MCF 10A (cell line): Measurements from ENCODE around the gene ADGRL3. TPM values are rescaled to one million over a fixed set of nuclear protein-coding genes. Genes with fewer than 3 reads are reported as not detected.

ENCODE experiments used
- BruUV-seq: library from RNA; stranded (reverse); fragments of 400-500 nt; replicated peaks from 2 replicates; lab custom pipeline; 2021; lab: Mats Ljungman, UMichigan
- CTCF ChIA-PET: fragments of 300-600 bp; sonication (Branson Sonifier 250); formaldehyde crosslinking; extraction: SDS; loops from one replicate; lab custom pipeline; 2021; ENCODE audit warnings: antibody characterized with exemption, inconsistent platforms; lab: Yijun Ruan, JAX
- POLR2A ChIA-PET: fragments of 300-600, 350-650 bp; sonication (Branson Sonifier 250); formaldehyde crosslinking; extraction: SDS; loops from one replicate; lab custom pipeline; 2020; ENCODE audit warnings: antibody characterized with exemption, inconsistent platforms; lab: Yijun Ruan, JAX
- DNase-seq: peaks from one replicate; pipeline ENCODE4 v3.0.0-alpha.2; 2018; ENCODE audit not compliant: unreplicated experiment
- H3K27ac Mint-ChIP-seq: one replicate; pipeline ENCODE4 v1.8.0; 2022; ENCODE audit warnings: mild to moderate bottlenecking, low read depth, mixed read lengths; ENCODE audit not compliant: unreplicated experiment
- H3K27me3 Mint-ChIP-seq: one replicate; pipeline ENCODE4 v1.8.0; 2022; ENCODE audit warnings: mixed read lengths; ENCODE audit not compliant: insufficient read depth, unreplicated experiment
- H3K36me3 Mint-ChIP-seq: one replicate; pipeline ENCODE4 v1.8.0; 2022; ENCODE audit warnings: mild to moderate bottlenecking, moderate library complexity, mixed read lengths; ENCODE audit not compliant: insufficient read depth, unreplicated experiment
- H3K4me1 Mint-ChIP-seq: one replicate; pipeline ENCODE4 v1.8.0; 2022; ENCODE audit warnings: mixed read lengths; ENCODE audit not compliant: insufficient read depth, unreplicated experiment
- H3K4me3 Mint-ChIP-seq: one replicate; pipeline ENCODE4 v1.8.0; 2022; ENCODE audit warnings: mild to moderate bottlenecking, moderate library complexity, mixed read lengths; ENCODE audit not compliant: unreplicated experiment
- H3K9me3 Mint-ChIP-seq: one replicate; pipeline ENCODE4 v1.8.0; 2022; ENCODE audit warnings: mixed read lengths; ENCODE audit not compliant: unreplicated experiment
- CTCF ChIP-seq: fragments of 200-600 bp; IDR thresholded peaks from one replicate; pipeline ENCODE4 v1.8.0; 2022; ENCODE audit warnings: antibody characterized with exemption, mild to moderate bottlenecking; ENCODE audit not compliant: unreplicated experiment
- intact Hi-C: fragments of 100-400 bp; cut with micrococcal nuclease; formaldehyde crosslinking; loops from 2 replicates; pipeline ENCODE4 v1.14.1; 2022
- total RNA-seq: library from RNA; stranded (reverse); gene quantifications from 2 replicates; pipeline ENCODE4 v1.2.3, GENCODE V29; 2022

Gene ADGRL3
- total RNA-seq, 1 experiment from 2014 or later: 3.6 TPM

- Mint-ChIP-seq H3K27me3 (no peaks in the 10 kb centered on the region), H3K4me1 (no peaks in the 10 kb centered on the region), H3K36me3 (no peaks in the 10 kb centered on the region), H3K9me3 (no peaks in the 10 kb centered on the region), H3K4me3 (no peak overlapping the region), H3K27ac (no peak overlapping the region)
- TF ChIP-seq CTCF: no peak
- CTCF ChIA-PET: no interaction called here
- intact Hi-C loops: no loop called here
- POLR2A ChIA-PET: no interaction called here
- peak; percentile 50 for DNase-seq
- no TSS peak for BruUV-seq
These were observed 371.8 kb downstream of the ADGRL3 start for GRCh38 chr4:61571761-61572559.

GRCh38 chr4:61575796-61576195 is 375.7 kb downstream of the ADGRL3 start:
- Mint-ChIP-seq H3K4me1 (peaks cover 2% of the 10 kb centered on the region), H3K36me3 (no peaks in the 10 kb centered on the region), H3K27ac (no peak overlapping the region), H3K9me3 (no peaks in the 10 kb centered on the region), H3K4me3 (no peak overlapping the region), H3K27me3 (no peaks in the 10 kb centered on the region)
- ChIA-PET CTCF (interaction anchor here (0.5 kb wide), 1 partner anchor 11 kb away, joined by 4 read pairs; no protein-coding TSS in a partner anchor), POLR2A (no interaction called here)
- no peak for DNase-seq
- intact Hi-C loops: no loop called here
- BruUV-seq: no TSS peak
- TF ChIP-seq CTCF: no peak

- BruUV-seq: no TSS peak
- POLR2A ChIA-PET: interaction anchor here (1.0 kb wide), 1 partner anchor 26 kb away, joined by 3 read pairs; no protein-coding TSS in a partner anchor
- Mint-ChIP-seq H3K4me1 (peaks cover 15% of the 10 kb centered on the region), H3K27ac (no peak overlapping the region), H3K4me3 (no peak overlapping the region), H3K9me3 (no peaks in the 10 kb centered on the region), H3K36me3 (no peaks in the 10 kb centered on the region), H3K27me3 (no peaks in the 10 kb centered on the region)
- DNase-seq: no peak
- TF ChIP-seq CTCF: no peak
- CTCF ChIA-PET: interaction anchor here (0.7 kb wide), 1 partner anchor 20 kb away, joined by 3 read pairs; no protein-coding TSS in a partner anchor
- intact Hi-C loops: no loop called here
These were observed 379.7 kb downstream of the ADGRL3 start for GRCh38 chr4:61579786-61580185.

GRCh38 chr4:61580721-61581377 is 380.7 kb downstream of the ADGRL3 start:
- intact Hi-C loops: no loop called here
- peaks cover 15% of the 10 kb centered on the region for H3K4me1 Mint-ChIP-seq
- ChIA-PET CTCF (interaction anchor here (0.7 kb wide), 1 partner anchor 21 kb away, joined by 3 read pairs; no protein-coding TSS in a partner anchor), POLR2A (no interaction called here)
- H3K36me3 Mint-ChIP-seq: no peaks in the 10 kb centered on the region
- BruUV-seq: no TSS peak
- no peak overlapping the region for H3K27ac Mint-ChIP-seq
- H3K27me3 Mint-ChIP-seq: no peaks in the 10 kb centered on the region
- no peaks in the 10 kb centered on the region for H3K9me3 Mint-ChIP-seq
- no peak overlapping the region for H3K4me3 Mint-ChIP-seq
- DNase-seq: no peak
- no peak for TF ChIP-seq CTCF
